CD4-positive, alpha-beta T cell treated with Interleukin-17A for 4 hours (primary cell): ENCODE results near the gene IFIT1.
"Not testable (repeated sequence)": the region's sequence is repeated elsewhere in the genome, so short reads cannot be mapped to it uniquely, and the experiment has no call there.

Source experiments
- DNase-seq: peaks from one replicate; pipeline ENCODE4 v3.0.0-alpha.2; 2020; ENCODE audit warnings: mixed read lengths

The IFIT1 gene

GRCh38 chr10:89404104-89405047 is 12.0 kb downstream of the IFIT1 start:
- no peak for DNase-seq

- DNase-seq, result not testable (repeated sequence)
Observed at GRCh38 chr10:89406178-89406577, 13.8 kb downstream of the IFIT1 start.

- not testable (repeated sequence) for DNase-seq
Observed at GRCh38 chr10:89407792-89408191, 15.4 kb downstream of the IFIT1 start.

- not testable (repeated sequence) for DNase-seq
Observed at GRCh38 chr10:89409282-89409681, 16.9 kb downstream of the IFIT1 start.

- DNase-seq, result not testable (repeated sequence)
Observed at GRCh38 chr10:89410551-89410950, 18.1 kb downstream of the IFIT1 start.

- DNase-seq, result not testable (repeated sequence)
Observed at GRCh38 chr10:89411135-89411534, 18.7 kb downstream of the IFIT1 start.

GRCh38 chr10:89412276-89412675 is 19.9 kb downstream of the IFIT1 start:
- DNase-seq, result peak; percentile 53

GRCh38 chr10:89413398-89413912 is 21.0 kb downstream of the IFIT1 start:
- DNase-seq, result no peak

GRCh38 chr10:89414146-89414878 is 21.9 kb downstream of the IFIT1 start, which contains the start of gene IFIT5:
IFIT5 (plus strand) TSS chr10:89414568; CDS start chr10:89414799, 231 bp downstream.
- peak; percentile 73 for DNase-seq

GRCh38 chr10:89414879-89415821 is 22.7 kb downstream of the IFIT1 start:
- DNase-seq, result peak; percentile 57

GRCh38 chr10:89416465-89416864 is 24.0 kb downstream of the IFIT1 start:
- no peak for DNase-seq

GRCh38 chr10:89419548-89419947 is 27.1 kb downstream of the IFIT1 start:
- peak; percentile 16 for DNase-seq

GRCh38 chr10:89421018-89421476 is 28.6 kb downstream of the IFIT1 start:
- no peak for DNase-seq

- DNase-seq, result no peak
Observed at GRCh38 chr10:89425000-89425399, 32.6 kb downstream of the IFIT1 start.

- no peak for DNase-seq
Observed at GRCh38 chr10:89426230-89426868, 33.9 kb downstream of the IFIT1 start.

- no peak for DNase-seq
Observed at GRCh38 chr10:89427629-89428028, 35.2 kb downstream of the IFIT1 start.

GRCh38 chr10:89428877-89429276 is 36.5 kb downstream of the IFIT1 start:
- no peak for DNase-seq

GRCh38 chr10:89431977-89432376 is 39.6 kb downstream of the IFIT1 start:
- DNase-seq, result no peak

- DNase-seq, result no peak
Observed at GRCh38 chr10:89438525-89438924, 46.1 kb downstream of the IFIT1 start.

- DNase-seq, result no peak
Observed at GRCh38 chr10:89440226-89441009, 48.0 kb downstream of the IFIT1 start.

- no peak for DNase-seq
Observed at GRCh38 chr10:89442289-89442688, 49.9 kb downstream of the IFIT1 start.
